Measurements from ENCODE around the gene RMND1. TPM values are rescaled to one million over a fixed set of nuclear protein-coding genes. Genes with fewer than 3 reads are reported as not detected.
"Not testable (repeated sequence)": the region's sequence is repeated elsewhere in the genome, so short reads cannot be mapped to it uniquely, and the experiment has no call there.

RMND1 gene
- total RNA-seq, 2 donors from 2014 or later = 20.7 to 21.2 TPM

- no peak for DNase-seq (ENCODE audit: low spot score)
- no peaks in the 10 kb centered on the region for H3K9me3 ChIP-seq
- H3K4me3 ChIP-seq = no peak overlapping the region
- H3K27ac ChIP-seq = no peak overlapping the region
- no peak for ATAC-seq (ENCODE audit: insufficient number of reproducible peaks, low FRiP score, low read depth)
- H3K27me3 ChIP-seq (replicated peaks; ENCODE audit: insufficient read depth) = no peaks in the 10 kb centered on the region
- no peaks in the 10 kb centered on the region for H3K36me3 ChIP-seq
- peaks cover 7 to 19% of the 10 kb centered on the region in 2 donors for H3K4me1 ChIP-seq (ENCODE audit: control insufficient read depth in 1 of 2, low read depth in 2 of 2)
- no peak for TF ChIP-seq CTCF (IDR thresholded peaks at IDR 0.05)
Observed at GRCh38 chr6:151384151-151384550, 67.8 kb downstream of the RMND1 start.

GRCh38 chr6:151382631-151383030 lies 69.3 kb downstream of the RMND1 start:
- not testable (repeated sequence) for H3K27me3 ChIP-seq (replicated peaks; ENCODE audit: insufficient read depth); ATAC-seq (ENCODE audit: insufficient number of reproducible peaks, low FRiP score, low read depth); H3K4me1 ChIP-seq (ENCODE audit: control insufficient read depth in 1 of 2, low read depth in 2 of 2); H3K27ac ChIP-seq; H3K9me3 ChIP-seq; DNase-seq (ENCODE audit: low spot score); H3K36me3 ChIP-seq; H3K4me3 ChIP-seq

GRCh38 chr6:151381722-151382121 lies 70.2 kb downstream of the RMND1 start:
- Histone ChIP-seq H3K27me3 (replicated peaks; ENCODE audit: insufficient read depth) (no peaks in the 10 kb centered on the region), H3K27ac (no peak overlapping the region), H3K36me3 (no peaks in the 10 kb centered on the region), H3K4me1 (ENCODE audit: control insufficient read depth in 1 of 2, low read depth in 2 of 2) (no peaks in the 10 kb centered on the region), H3K9me3 (no peaks in the 10 kb centered on the region), H3K4me3 (no peak overlapping the region)
- no peak for ATAC-seq (ENCODE audit: insufficient number of reproducible peaks, low FRiP score, low read depth)
- DNase-seq (ENCODE audit: low spot score) = no peak
- no peak for TF ChIP-seq CTCF (IDR thresholded peaks at IDR 0.05)

DNA sequence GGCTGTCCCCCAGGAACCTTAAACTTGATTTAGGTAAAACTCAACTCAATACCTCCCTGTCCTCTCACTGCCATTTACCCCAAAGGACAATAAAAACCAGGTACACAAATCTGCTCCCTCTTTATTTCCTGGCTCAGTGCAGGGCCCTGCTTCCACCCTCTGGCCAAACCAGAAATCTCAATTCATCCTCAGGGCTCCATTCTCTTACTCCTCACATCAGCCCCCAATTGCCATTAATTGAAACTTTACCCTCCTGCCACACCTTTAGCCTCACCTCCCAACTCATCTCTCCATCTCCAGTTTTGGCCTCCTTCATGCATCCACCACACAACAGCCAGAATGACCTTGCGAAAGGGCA lies 71.1 kb downstream of the RMND1 start:
- ATAC-seq (ENCODE audit: insufficient number of reproducible peaks, low FRiP score, low read depth) = no peak
- Histone ChIP-seq H3K27ac (peak overlapping the region in 1 of 2 donors; percentile 24), H3K27me3 (replicated peaks; ENCODE audit: insufficient read depth) (no peaks in the 10 kb centered on the region), H3K4me1 (ENCODE audit: control insufficient read depth in 1 of 2, low read depth in 2 of 2) (no peaks in the 10 kb centered on the region), H3K36me3 (no peaks in the 10 kb centered on the region), H3K4me3 (no peak overlapping the region), H3K9me3 (no peaks in the 10 kb centered on the region)
- TF ChIP-seq CTCF (IDR thresholded peaks at IDR 0.05) = no peak
- DNase-seq (ENCODE audit: low spot score) = no peak

GRCh38 chr6:151379933-151380847 lies 71.7 kb downstream of the RMND1 start:
- H3K27me3 ChIP-seq (replicated peaks; ENCODE audit: insufficient read depth) = no peaks in the 10 kb centered on the region
- H3K4me1 ChIP-seq (ENCODE audit: control insufficient read depth in 1 of 2, low read depth in 2 of 2) = no peaks in the 10 kb centered on the region
- ATAC-seq (ENCODE audit: insufficient number of reproducible peaks, low FRiP score, low read depth) = no peak
- no peak for DNase-seq (ENCODE audit: low spot score)
- peak overlapping the region; percentile 8 to 24 for H3K27ac ChIP-seq
- no peak for TF ChIP-seq CTCF (IDR thresholded peaks at IDR 0.05)
- no peaks in the 10 kb centered on the region for H3K36me3 ChIP-seq
- H3K4me3 ChIP-seq = peak overlapping the region; percentile 49
- no peaks in the 10 kb centered on the region for H3K9me3 ChIP-seq

Data from thoracic aorta (tissue), 2 donors.